ENCODE data around the gene ARSG. TPM values are rescaled to one million over a fixed set of nuclear protein-coding genes. Genes with fewer than 3 reads are reported as not detected.

The ARSG gene
- total and polyA plus RNA-seq, 12 donors: 2.1 to 49.6 (median 12.7) TPM

GRCh38 chr17:68462381-68463210 lies 171.3 kb downstream of the ARSG start:
- H3K9me3 ChIP-seq (replicated peaks in 1 of 3): no peaks in the 10 kb centered on the region
- WGBS, 4 donors: 44 to 51% (median 45%) methylated on average over 15 of the region's 15 CpGs
- DNase-seq: peak; percentile 66 to 86 (median 75)

GRCh38 chr17:68463211-68464019 lies 172.1 kb downstream of the ARSG start:
- TF ChIP-seq POLR2A (IDR thresholded peaks at IDR 0.05) (no peak), CTCF (IDR thresholded peaks at IDR 0.05) (no peak)
- 33 to 42% (median 35%) methylated on average over 6 of the region's 6 CpGs for WGBS, 4 donors
- intact Hi-C loops (cut with DNase I): loop anchor here in 1 of 2 donors (5.0 to 10.0 kb wide), 3 partner anchors 201 to 301 kb away; no protein-coding TSS in a partner anchor
- Histone ChIP-seq H3K4me1 (replicated peaks in 1 of 2) (peaks cover 0 to 34% of the 10 kb centered on the region in 2 donors), H3K27ac (peak overlapping the region in 2 of 5 donors; percentile 35 to 54), H3K4me3 (no peak overlapping the region), H3K9me3 (replicated peaks in 1 of 3) (no peaks in the 10 kb centered on the region), H3K36me3 (replicated peaks in 1 of 2) (no peaks in the 10 kb centered on the region), H3K27me3 (no peaks in the 10 kb centered on the region)
- DNase-seq: no peak

More at GRCh38 chr17:68462381-68463210, 171.3 kb downstream of the ARSG start:
- H3K36me3 ChIP-seq (replicated peaks in 1 of 2): no peaks in the 10 kb centered on the region
- intact Hi-C loops (cut with DNase I): loop anchor here in 1 of 2 donors (5.0 to 10.0 kb wide), 3 partner anchors 200 to 302 kb away; no protein-coding TSS in a partner anchor
- peak; percentile 66 to 85 (median 73) for TF ChIP-seq CTCF (IDR thresholded peaks at IDR 0.05)
- TF ChIP-seq POLR2A (IDR thresholded peaks at IDR 0.05): no peak
- peaks cover 0 to 39% of the 10 kb centered on the region in 2 donors for H3K4me1 ChIP-seq (replicated peaks in 1 of 2)
- H3K27ac ChIP-seq: peak overlapping the region in 1 of 5 donors; percentile 54
- H3K27me3 ChIP-seq: no peaks in the 10 kb centered on the region
- H3K4me3 ChIP-seq: no peak overlapping the region

- Histone ChIP-seq H3K27me3 (no peaks in the 10 kb centered on the region), H3K36me3 (replicated peaks in 1 of 2) (no peaks in the 10 kb centered on the region), H3K4me1 (replicated peaks in 1 of 2) (peaks cover 0 to 5% of the 10 kb centered on the region in 2 donors), H3K27ac (no peak overlapping the region), H3K9me3 (replicated peaks in 1 of 3) (no peaks in the 10 kb centered on the region), H3K4me3 (no peak overlapping the region)
- intact Hi-C loops (cut with DNase I): loop anchor here in 1 of 2 donors (10.0 kb wide), 1 partner anchor 296 kb away; no protein-coding TSS in a partner anchor
- 53 to 69% (median 59%) methylated on average over 5 of the region's 5 CpGs for WGBS, 4 donors
- no peak for TF ChIP-seq CTCF (IDR thresholded peaks at IDR 0.05)
- no peak for TF ChIP-seq POLR2A (IDR thresholded peaks at IDR 0.05)
- DNase-seq: no peak
These were observed 177.0 kb downstream of the ARSG start for GRCh38 chr17:68468334-68468733.

GRCh38 chr17:68468788-68469187 lies 177.5 kb downstream of the ARSG start:
- 91 to 95% (median 93%) methylated on average over 1 of the region's 1 CpG for WGBS, 4 donors
- H3K9me3 ChIP-seq (replicated peaks in 1 of 3): no peaks in the 10 kb centered on the region
- H3K4me3 ChIP-seq: no peak overlapping the region
- DNase-seq: no peak
- peaks cover 0 to under 1% of the 10 kb centered on the region in 2 donors for H3K4me1 ChIP-seq (replicated peaks in 1 of 2)
- H3K36me3 ChIP-seq (replicated peaks in 1 of 2): no peaks in the 10 kb centered on the region
- intact Hi-C loops (cut with DNase I): loop anchor here in 1 of 2 donors (10.0 kb wide), 1 partner anchor 296 kb away; no protein-coding TSS in a partner anchor
- no peak overlapping the region for H3K27ac ChIP-seq
- TF ChIP-seq POLR2A (IDR thresholded peaks at IDR 0.05): no peak
- TF ChIP-seq CTCF (IDR thresholded peaks at IDR 0.05): no peak
- no peaks in the 10 kb centered on the region for H3K27me3 ChIP-seq
